SK-MEL-5 (cell line): Measurements from ENCODE around the gene ARHGAP8. TPM values are rescaled to one million over a fixed set of nuclear protein-coding genes. Genes with fewer than 3 reads are reported as not detected.
"Not testable (repeated sequence)": the region's sequence is repeated elsewhere in the genome, so short reads cannot be mapped to it uniquely, and the experiment has no call there.

Source experiments
- DNase-seq: peaks from one replicate; pipeline ENCODE4 v3.0.0-alpha.2; 2016; ENCODE audit warnings: low read depth, low spot score
- in situ Hi-C: cut with HindIII; loops from 2 replicates; pipeline ENCODE4 v1.10.0; 2016; ENCODE audit warnings: low sequenced_read_pairs, high pct_unique_total_duplicates, low pct_unique_long_range_greater_than_20kb
- total RNA-seq: library from RNA; depleted of rRNA; stranded (reverse); fragments of >200 nt; shearing (Covaris generic); gene quantifications from 2 replicates; pipeline ENCODE4 v1.2.3, GENCODE V29; 2014

ARHGAP8 gene
- total RNA-seq, 1 experiment from 2014 or later = 0.87 TPM

DNA sequence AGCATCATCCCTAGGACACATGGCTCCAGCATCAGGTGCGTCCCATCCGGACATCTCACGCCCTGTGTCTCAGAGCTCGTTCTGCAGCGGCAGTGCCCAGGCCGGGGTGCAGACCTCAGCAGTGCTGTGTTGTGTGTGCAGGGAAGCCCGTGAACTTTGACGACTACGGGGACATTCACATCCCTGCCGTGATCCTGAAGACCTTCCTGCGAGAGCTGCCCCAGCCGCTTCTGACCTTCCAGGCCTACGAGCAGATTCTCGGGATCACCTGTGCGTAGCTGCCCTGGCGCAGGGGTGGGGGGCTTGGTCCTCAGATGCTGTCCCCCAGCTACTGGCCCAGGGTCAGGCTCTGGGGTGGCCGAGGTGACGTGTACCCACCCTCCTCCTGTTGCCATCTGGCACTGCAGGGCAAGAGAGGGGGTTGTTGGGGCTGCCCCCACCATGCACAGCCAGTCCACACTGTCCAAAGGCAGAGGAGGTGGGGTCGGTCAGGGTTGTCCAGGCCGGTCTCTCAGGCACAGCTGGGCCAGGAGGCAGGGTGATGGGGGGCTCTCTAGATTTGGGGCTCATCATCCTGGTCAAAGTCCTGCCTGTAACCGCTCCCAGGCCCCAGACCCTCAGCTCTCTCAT is 96.5 kb downstream of the ARHGAP8 start:
- no peak for DNase-seq
- in situ Hi-C loops = no loop called here

GRCh38 chr22:44850946-44851345 is 98.6 kb downstream of the ARHGAP8 start:
- in situ Hi-C loops = no loop called here
- DNase-seq = no peak

DNA sequence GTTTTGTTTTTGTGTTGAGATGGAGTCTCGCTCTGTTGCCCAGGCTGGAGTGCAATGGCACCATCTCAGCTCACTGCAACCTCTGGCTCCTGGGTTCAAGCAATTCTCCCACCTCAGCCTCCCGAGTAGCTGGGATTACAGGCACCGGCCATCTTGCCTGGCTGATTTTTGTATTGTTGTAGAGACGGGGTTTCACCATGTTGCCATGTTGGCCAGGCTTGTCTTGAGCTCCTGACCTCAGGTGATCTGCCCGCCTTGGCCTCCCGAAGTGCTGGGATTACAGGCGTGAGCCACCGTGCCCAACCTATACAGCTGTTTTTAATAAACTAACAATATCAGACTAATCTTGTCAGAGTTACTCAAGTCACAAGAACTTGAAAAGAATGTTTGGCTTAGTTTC is 102.3 kb downstream of the ARHGAP8 start:
- in situ Hi-C loops, DNase-seq: not testable (repeated sequence)

- in situ Hi-C loops = no loop called here
- no peak for DNase-seq
Observed at GRCh38 chr22:44855855-44856254, 103.5 kb downstream of the ARHGAP8 start.

GRCh38 chr22:44858819-44859218 is 106.4 kb downstream of the ARHGAP8 start:
- in situ Hi-C loops, DNase-seq: not testable (repeated sequence)

DNA sequence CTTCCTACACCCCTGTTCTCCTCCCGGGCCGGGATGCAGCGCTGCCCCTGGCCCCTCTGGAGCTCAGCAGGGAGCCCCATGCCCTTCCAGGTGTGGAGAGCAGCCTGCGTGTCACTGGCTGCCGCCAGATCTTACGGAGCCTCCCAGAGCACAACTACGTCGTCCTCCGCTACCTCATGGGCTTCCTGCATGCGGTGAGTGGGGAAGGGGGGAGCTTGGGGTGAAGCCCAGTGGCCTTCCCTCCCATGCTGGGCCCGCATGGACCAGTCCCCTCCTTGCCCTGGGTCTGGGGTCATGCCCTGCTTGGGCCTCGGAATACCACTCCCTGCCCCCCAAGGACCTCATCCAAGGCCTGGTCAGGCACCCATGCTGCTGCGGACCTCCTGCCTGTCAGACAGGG is 107.3 kb downstream of the ARHGAP8 start:
- in situ Hi-C loops = no loop called here
- no peak for DNase-seq

DNA sequence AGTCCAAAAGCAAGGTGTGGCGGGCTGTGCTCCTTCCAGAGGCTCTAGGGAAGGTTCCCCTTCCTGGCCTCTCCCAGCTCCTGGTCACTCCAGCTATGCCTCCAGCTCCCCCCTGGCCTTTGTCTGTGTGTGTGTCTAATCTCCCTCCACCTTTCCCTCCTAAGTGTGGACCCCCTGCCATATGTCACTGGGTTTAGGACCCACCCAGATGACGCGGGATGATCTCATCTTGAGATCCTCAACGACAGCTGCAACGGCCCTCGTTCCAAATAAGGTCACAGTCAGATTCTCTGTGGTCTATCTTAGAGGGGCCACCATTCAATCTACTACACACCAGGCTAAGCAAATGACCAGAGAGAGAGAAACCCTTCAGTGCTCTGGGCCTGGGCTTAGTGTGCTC is 107.9 kb downstream of the ARHGAP8 start:
- in situ Hi-C loops = no loop called here

GRCh38 chr22:44861245-44861644 is 108.9 kb downstream of the ARHGAP8 start:
- DNase-seq = no peak
- in situ Hi-C loops = no loop called here

More for the DNA sequence above, 107.9 kb downstream of the ARHGAP8 start:
- DNase-seq = no peak

DNA sequence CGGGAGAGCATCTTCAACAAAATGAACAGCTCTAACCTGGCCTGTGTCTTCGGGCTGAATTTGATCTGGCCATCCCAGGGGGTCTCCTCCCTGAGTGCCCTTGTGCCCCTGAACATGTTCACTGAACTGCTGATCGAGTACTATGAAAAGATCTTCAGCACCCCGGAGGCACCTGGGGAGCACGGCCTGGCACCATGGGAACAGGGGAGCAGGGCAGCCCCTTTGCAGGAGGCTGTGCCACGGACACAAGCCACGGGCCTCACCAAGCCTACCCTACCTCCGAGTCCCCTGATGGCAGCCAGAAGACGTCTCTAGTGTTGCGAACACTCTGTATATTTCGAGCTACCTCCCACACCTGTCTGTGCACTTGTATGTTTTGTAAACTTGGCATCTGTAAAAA is 109.9 kb downstream of the ARHGAP8 start:
- no peak for DNase-seq
- in situ Hi-C loops = no loop called here

- in situ Hi-C loops = no loop called here
- peak; percentile 25 for DNase-seq
Observed at GRCh38 chr22:44862981-44863860, 110.8 kb downstream of the ARHGAP8 start.

DNA sequence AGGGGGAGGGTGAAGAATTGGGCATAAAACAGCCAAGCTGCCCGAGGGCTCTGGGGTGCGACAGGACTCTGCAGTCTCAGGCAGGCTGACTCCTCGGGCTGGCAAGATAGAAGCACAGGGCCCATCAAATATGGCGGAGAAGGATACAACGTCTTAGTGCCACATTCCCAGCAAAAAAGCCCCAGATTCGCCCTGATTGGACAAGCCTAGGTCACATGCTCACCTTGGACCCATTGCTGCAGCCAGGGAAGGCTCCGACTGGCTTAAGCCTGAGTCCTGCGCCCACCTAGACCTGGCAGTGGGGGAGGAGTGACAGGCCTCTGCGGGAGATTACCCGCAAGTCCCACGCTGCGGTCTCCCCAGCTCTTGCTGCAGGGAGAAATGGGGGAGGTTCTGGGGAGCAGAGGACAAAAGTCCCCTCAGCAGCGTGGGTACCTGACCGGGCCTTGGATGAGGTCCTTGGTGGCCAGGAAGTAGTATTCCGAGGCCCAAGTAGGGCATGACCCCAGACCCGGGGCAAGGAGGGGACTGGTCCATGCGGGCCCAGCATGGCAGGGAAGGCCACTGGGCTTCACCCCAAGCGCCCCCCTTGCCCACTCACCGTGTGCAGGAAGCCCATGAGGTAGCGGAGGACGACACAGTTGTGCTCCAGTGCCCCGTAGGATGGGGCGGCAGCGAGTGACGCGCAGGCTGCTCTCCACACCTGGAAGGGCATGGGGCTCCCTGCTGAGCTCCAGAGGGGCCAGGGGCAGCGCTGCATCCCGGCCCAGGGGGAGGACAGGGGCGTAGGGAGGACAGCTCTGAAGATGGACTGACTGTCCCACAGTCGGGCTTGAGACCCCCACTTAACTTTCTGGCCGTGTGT is 113.0 kb downstream of the ARHGAP8 start:
- in situ Hi-C loops = no loop called here
- DNase-seq = no peak

DNA sequence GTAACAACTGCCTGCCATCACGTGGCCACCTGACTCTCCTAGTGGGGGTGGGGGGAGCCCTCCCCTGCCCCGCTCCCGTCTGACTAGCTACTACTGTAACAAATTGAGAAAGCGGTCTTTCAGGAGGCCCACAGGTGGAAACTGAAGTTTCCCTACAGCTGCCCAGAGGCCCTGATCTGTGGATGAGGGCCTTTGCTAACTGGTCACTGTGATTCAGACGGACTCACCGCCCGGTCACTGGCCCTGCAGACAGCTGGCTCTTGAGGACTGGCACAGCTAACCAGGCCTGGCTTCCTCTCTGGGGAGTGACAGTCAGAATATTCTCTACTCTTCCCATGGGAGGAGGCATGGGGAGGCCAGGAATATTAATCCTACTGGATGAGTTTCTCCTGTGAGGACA is 116.8 kb downstream of the ARHGAP8 start:
- in situ Hi-C loops = no loop called here
- no peak for DNase-seq

DNA sequence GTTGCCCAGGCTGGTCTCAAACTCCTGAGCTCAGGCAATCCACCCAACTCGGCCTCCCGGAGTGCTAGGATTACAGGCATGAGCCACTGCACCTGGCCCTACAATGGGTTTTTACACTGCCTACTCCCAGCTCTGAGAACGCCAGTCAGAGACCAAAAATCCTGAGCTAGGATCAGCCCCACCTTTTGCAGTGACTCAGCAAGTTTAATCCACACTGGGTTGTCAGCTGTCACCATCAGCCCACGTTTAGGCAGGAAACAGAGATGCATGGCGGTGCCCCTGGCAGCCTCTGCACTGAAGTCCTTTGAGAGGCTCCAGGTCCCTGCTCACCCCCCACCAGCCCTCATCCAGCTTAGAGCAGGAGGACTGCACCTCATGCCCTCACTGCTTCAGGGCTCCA is 117.6 kb downstream of the ARHGAP8 start:
- in situ Hi-C loops = no loop called here
- DNase-seq = peak; percentile 19

DNA sequence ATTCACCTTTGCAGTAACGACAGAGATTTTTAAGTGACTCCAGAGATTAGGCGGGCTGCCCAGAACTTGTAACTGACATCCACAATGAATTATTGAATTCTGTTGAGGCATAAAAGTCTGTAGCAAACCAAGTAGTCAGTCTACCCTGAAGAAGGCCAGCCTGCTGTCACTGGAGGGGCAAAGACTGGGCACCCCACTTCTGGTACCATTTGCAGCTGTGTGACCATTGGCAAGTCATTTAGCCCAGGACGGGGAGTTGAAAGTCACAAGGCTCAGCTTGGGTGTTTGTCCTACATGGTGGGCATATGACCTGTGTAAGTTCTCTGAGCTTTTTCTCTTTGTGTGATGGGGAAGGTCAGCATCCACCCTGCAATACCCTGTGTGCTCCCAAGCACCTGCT is 119.4 kb downstream of the ARHGAP8 start:
- DNase-seq = no peak
- in situ Hi-C loops = no loop called here

DNA sequence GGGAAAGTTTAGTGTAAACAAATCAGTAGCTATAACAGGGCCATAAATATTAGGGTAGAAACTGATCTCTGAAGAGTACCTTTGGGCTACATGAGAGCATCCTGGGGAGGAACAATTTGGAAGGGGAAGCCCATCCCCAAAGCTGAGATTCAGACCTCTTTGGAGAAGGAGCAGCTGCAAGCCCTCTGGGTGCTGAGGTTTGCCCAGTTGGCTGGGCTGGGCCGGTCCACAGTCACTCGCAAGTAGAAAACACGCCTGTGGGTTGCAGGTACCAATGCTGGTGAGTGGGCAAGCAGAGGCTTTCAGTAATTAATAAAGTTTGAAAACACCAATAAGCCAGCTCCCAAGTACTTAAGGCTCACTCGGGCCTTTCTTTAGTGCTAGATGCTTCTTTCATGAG is 124.5 kb downstream of the ARHGAP8 start:
- in situ Hi-C loops = no loop called here
- DNase-seq = no peak

GRCh38 chr22:44878483-44879300 is 126.3 kb downstream of the ARHGAP8 start:
- no peak for DNase-seq
- in situ Hi-C loops = no loop called here

DNA sequence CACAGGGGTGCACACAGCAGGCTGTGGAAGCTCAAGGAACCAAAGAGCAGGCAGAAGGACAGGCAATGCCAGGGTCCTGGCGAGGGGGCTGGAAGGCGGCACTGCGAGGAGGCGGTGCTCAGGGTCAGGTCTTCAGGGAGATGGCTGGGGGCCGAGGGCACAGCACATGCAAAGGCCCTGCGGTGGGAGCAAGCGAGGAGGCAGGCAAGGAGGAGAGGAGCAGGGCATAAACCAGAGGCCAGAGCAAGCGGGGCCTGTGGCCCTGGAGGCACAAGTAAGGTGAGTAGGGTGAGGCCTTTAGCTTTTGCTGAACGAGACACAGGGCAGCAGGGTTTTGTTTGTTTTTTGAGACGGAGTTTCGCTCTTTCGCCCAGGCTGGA is 126.9 kb downstream of the ARHGAP8 start:
- in situ Hi-C loops = no loop called here

More for the DNA sequence above, 126.9 kb downstream of the ARHGAP8 start:
- DNase-seq = no peak
